SK-N-SH (cell line): ENCODE data around the gene FXYD7.

Experiments used
- EP300 ChIP-seq, 2 experiments: IDR thresholded peaks; 2 replicates each; pipeline versions ENCODE4 v1.4.0 to v1.6.1; 2012; ENCODE audit warnings: borderline replicate concordance in 1 of 2, low read depth in 1 of 2, low read length in 1 of 2
- GABPA ChIP-seq: IDR thresholded peaks from 2 replicates; pipeline ENCODE4 v1.4.0; 2012; ENCODE audit warnings: low read depth, mild to moderate bottlenecking
- RCOR1 ChIP-seq: fragments of 150-350 bp; IDR thresholded peaks from 2 replicates; pipeline ENCODE4 v1.6.1; 2017; ENCODE audit warnings: antibody characterized with exemption, low read length
- SIN3A ChIP-seq: IDR thresholded peaks from 2 replicates; pipeline ENCODE4 v1.6.1; 2012; ENCODE audit warnings: low read depth, mild to moderate bottlenecking, low read length, moderate library complexity, borderline replicate concordance
- TAF1 ChIP-seq: IDR thresholded peaks from 2 replicates; pipeline ENCODE4 v1.6.1; 2012; ENCODE audit warnings: low read depth, mild to moderate bottlenecking, low read length, moderate library complexity, borderline replicate concordance
- TF ChIP-seq, protein P1 (sequence below): fragments of 200-600 bp; sonication (generic); IDR thresholded peaks from 2 replicates; pipeline ENCODE4 v1.6.1; 2017; ENCODE audit warnings: antibody characterized with exemption, mild to moderate bottlenecking, moderate library complexity
- TF ChIP-seq, protein P2 (sequence below): fragments of 150-350 bp; IDR thresholded peaks from 2 replicates; pipeline ENCODE4 v1.6.1; 2017; ENCODE audit warnings: antibody characterized with exemption, low read length, low read depth, borderline replicate concordance
- TF ChIP-seq, protein P3 (sequence below): IDR thresholded peaks from 2 replicates; pipeline ENCODE4 v1.6.1; 2012; ENCODE audit warnings: mild to moderate bottlenecking, low read depth, low read length, moderate library complexity
- TF ChIP-seq, protein P4 (sequence below): IDR thresholded peaks from 2 replicates; pipeline ENCODE4 v1.4.0; 2012; ENCODE audit warnings: low read depth

DNA sequence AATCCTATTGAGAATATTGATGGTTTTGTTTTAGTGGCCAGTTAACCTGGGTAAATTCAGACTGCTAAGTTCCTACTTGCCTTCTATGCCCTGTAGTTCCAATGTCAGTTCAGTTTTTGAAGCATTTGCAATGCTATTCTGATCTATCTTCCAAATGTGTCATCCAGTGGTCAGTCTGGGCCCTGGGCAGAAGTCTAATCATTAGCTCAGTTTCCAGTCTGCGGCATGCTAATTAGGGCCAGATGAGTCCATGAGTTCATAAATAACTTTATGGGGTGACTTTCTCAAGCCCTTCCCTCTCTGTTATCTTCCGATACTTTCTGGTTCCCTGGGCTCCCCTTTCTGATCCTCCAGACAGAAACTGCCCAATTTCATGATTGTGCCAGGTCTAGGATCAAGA is 52.8 kb downstream of the FXYD7 start:
- TF ChIP-seq EP300 (IDR thresholded peaks at IDR 0.05; ENCODE audit: borderline replicate concordance in 1 of 2, low read depth in 1 of 2, low read length in 1 of 2) (no peak), RCOR1 (no peak), GABPA (no peak), TAF1 (no peak), SIN3A (no peak)
- TF ChIP-seq, protein P1, sequence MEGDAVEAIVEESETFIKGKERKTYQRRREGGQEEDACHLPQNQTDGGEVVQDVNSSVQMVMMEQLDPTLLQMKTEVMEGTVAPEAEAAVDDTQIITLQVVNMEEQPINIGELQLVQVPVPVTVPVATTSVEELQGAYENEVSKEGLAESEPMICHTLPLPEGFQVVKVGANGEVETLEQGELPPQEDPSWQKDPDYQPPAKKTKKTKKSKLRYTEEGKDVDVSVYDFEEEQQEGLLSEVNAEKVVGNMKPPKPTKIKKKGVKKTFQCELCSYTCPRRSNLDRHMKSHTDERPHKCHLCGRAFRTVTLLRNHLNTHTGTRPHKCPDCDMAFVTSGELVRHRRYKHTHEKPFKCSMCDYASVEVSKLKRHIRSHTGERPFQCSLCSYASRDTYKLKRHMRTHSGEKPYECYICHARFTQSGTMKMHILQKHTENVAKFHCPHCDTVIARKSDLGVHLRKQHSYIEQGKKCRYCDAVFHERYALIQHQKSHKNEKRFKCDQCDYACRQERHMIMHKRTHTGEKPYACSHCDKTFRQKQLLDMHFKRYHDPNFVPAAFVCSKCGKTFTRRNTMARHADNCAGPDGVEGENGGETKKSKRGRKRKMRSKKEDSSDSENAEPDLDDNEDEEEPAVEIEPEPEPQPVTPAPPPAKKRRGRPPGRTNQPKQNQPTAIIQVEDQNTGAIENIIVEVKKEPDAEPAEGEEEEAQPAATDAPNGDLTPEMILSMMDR: no peak
- TF ChIP-seq, protein P2, sequence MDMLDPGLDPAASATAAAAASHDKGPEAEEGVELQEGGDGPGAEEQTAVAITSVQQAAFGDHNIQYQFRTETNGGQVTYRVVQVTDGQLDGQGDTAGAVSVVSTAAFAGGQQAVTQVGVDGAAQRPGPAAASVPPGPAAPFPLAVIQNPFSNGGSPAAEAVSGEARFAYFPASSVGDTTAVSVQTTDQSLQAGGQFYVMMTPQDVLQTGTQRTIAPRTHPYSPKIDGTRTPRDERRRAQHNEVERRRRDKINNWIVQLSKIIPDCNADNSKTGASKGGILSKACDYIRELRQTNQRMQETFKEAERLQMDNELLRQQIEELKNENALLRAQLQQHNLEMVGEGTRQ: no peak
- TF ChIP-seq, protein P3, sequence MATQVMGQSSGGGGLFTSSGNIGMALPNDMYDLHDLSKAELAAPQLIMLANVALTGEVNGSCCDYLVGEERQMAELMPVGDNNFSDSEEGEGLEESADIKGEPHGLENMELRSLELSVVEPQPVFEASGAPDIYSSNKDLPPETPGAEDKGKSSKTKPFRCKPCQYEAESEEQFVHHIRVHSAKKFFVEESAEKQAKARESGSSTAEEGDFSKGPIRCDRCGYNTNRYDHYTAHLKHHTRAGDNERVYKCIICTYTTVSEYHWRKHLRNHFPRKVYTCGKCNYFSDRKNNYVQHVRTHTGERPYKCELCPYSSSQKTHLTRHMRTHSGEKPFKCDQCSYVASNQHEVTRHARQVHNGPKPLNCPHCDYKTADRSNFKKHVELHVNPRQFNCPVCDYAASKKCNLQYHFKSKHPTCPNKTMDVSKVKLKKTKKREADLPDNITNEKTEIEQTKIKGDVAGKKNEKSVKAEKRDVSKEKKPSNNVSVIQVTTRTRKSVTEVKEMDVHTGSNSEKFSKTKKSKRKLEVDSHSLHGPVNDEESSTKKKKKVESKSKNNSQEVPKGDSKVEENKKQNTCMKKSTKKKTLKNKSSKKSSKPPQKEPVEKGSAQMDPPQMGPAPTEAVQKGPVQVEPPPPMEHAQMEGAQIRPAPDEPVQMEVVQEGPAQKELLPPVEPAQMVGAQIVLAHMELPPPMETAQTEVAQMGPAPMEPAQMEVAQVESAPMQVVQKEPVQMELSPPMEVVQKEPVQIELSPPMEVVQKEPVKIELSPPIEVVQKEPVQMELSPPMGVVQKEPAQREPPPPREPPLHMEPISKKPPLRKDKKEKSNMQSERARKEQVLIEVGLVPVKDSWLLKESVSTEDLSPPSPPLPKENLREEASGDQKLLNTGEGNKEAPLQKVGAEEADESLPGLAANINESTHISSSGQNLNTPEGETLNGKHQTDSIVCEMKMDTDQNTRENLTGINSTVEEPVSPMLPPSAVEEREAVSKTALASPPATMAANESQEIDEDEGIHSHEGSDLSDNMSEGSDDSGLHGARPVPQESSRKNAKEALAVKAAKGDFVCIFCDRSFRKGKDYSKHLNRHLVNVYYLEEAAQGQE: no peak
- TF ChIP-seq, protein P4, sequence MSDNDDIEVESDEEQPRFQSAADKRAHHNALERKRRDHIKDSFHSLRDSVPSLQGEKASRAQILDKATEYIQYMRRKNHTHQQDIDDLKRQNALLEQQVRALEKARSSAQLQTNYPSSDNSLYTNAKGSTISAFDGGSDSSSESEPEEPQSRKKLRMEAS: no peak
